HL-60 (cell line): ENCODE data around the gene BMPER.

Source experiments
- DNase-seq, 2 experiments: peaks; one replicate each; pipeline ENCODE4 v3.0.0-alpha.2; 2010 to 2020; ENCODE audit warnings: low read depth in 1 of 2, low spot score in 1 of 2
- H3K27ac ChIP-seq: fragments of 250-450 bp; sonication (Bioruptor Pico); replicated peaks from 2 replicates; pipeline ENCODE4 v1.5.1; 2020; ENCODE audit warnings: mild to moderate bottlenecking, moderate library complexity
- H3K27me3 ChIP-seq: fragments of 250-450 bp; sonication (Bioruptor Pico); 2 replicates; pipeline ENCODE4 v1.5.1; 2021; ENCODE audit warnings: mild to moderate bottlenecking, moderate library complexity; ENCODE audit not compliant: insufficient read depth, poor library complexity, severe bottlenecking
- H3K4me3 ChIP-seq: replicated peaks from 2 replicates; pipeline ENCODE4 v1.5.1; 2011; ENCODE audit warnings: mild to moderate bottlenecking, control low read depth, low read length; ENCODE audit not compliant: insufficient read depth
- CTCF ChIP-seq: IDR thresholded peaks from one replicate; pipeline ENCODE4 v1.5.1; 2011; ENCODE audit warnings: low read length, control low read depth, inconsistent platforms; ENCODE audit not compliant: insufficient read depth
- GABPA ChIP-seq: IDR thresholded peaks from 2 replicates; pipeline ENCODE4 v1.6.1; 2012; ENCODE audit warnings: low read depth
- POLR2AphosphoS5 ChIP-seq: IDR thresholded peaks from 2 replicates; pipeline ENCODE4 v1.6.1; 2012; ENCODE audit warnings: low read depth
- REST ChIP-seq: IDR thresholded peaks from 2 replicates; pipeline ENCODE4 v1.6.1; 2012; ENCODE audit warnings: low read depth; ENCODE audit not compliant: insufficient replicate concordance
- SPI1 ChIP-seq: IDR thresholded peaks from 2 replicates; pipeline ENCODE4 v1.6.1; 2012; ENCODE audit warnings: low read depth, mild to moderate bottlenecking, borderline replicate concordance

The BMPER gene

GRCh38 chr7:34191771-34192479, 286.6 kb downstream of the BMPER start:
- no peak for DNase-seq
- Histone ChIP-seq H3K4me3 (no peak overlapping the region), H3K27me3 (no peaks in the 10 kb centered on the region), H3K27ac (no peak overlapping the region)
- TF ChIP-seq GABPA (no peak), POLR2AphosphoS5 (no peak), CTCF (no peak), REST (no peak), SPI1 (no peak)

- no peak overlapping the region for H3K27ac ChIP-seq
Measured at GRCh38 chr7:34192906-34193305, 287.6 kb downstream of the BMPER start.

More at GRCh38 chr7:34192906-34193305, 287.6 kb downstream of the BMPER start:
- no peak for DNase-seq
- no peaks in the 10 kb centered on the region for H3K27me3 ChIP-seq
- TF ChIP-seq REST (no peak), CTCF (no peak), POLR2AphosphoS5 (no peak), GABPA (no peak), SPI1 (no peak)
- no peak overlapping the region for H3K4me3 ChIP-seq
